HG03159 (cell line): ENCODE data around the gene ARL5C.
"Not testable (repeated sequence)": the region's sequence is repeated elsewhere in the genome, so short reads cannot be mapped to it uniquely, and the experiment has no call there.

Source experiments
- ATAC-seq: cut with Tn5 transposase; IDR thresholded peaks from one replicate; pipeline ENCODE4 v1.9.1; 2021; ENCODE audit warnings: mild to moderate bottlenecking, moderate library complexity; ENCODE audit not compliant: unreplicated experiment

ARL5C gene

GRCh38 chr17:39143552-39144093 lies 22.3 kb downstream of the ARL5C start:
- ATAC-seq = no peak

- ATAC-seq = no peak
Observed at GRCh38 chr17:39141915-39142664, 23.9 kb downstream of the ARL5C start.

- ATAC-seq = no peak
Observed at GRCh38 chr17:39141294-39141693, 24.7 kb downstream of the ARL5C start.

GRCh38 chr17:39139561-39139960 lies 26.4 kb downstream of the ARL5C start:
- ATAC-seq = no peak

GRCh38 chr17:39139161-39139511 lies 26.8 kb downstream of the ARL5C start:
- ATAC-seq = no peak

GRCh38 chr17:39138431-39139160 lies 27.4 kb downstream of the ARL5C start:
- no peak for ATAC-seq

GRCh38 chr17:39134878-39135277 lies 31.1 kb downstream of the ARL5C start:
- no peak for ATAC-seq

- no peak for ATAC-seq
Observed at GRCh38 chr17:39132192-39132610, 33.8 kb downstream of the ARL5C start.

- no peak for ATAC-seq
Observed at GRCh38 chr17:39131616-39132015, 34.3 kb downstream of the ARL5C start.

GRCh38 chr17:39130205-39130604 lies 35.8 kb downstream of the ARL5C start:
- ATAC-seq = no peak

- not testable (repeated sequence) for ATAC-seq
Observed at GRCh38 chr17:39129544-39129943, 36.4 kb downstream of the ARL5C start.

- ATAC-seq = no peak
Observed at GRCh38 chr17:39126436-39126835, 39.5 kb downstream of the ARL5C start.

GRCh38 chr17:39125143-39125875 lies 40.7 kb downstream of the ARL5C start:
- ATAC-seq = no peak

- no peak for ATAC-seq
Observed at GRCh38 chr17:39123627-39124026, 42.3 kb downstream of the ARL5C start.

- no peak for ATAC-seq
Observed at GRCh38 chr17:39122991-39123390, 43.0 kb downstream of the ARL5C start.

- ATAC-seq = not testable (repeated sequence)
Observed at GRCh38 chr17:39121919-39122318, 44.0 kb downstream of the ARL5C start.

- ATAC-seq = peak; percentile 70
Observed at GRCh38 chr17:39118674-39119419, 47.1 kb downstream of the ARL5C start.

GRCh38 chr17:39116224-39116623 lies 49.7 kb downstream of the ARL5C start:
- no peak for ATAC-seq

GRCh38 chr17:39115135-39115534 lies 50.8 kb downstream of the ARL5C start:
- no peak for ATAC-seq

- no peak for ATAC-seq
Observed at GRCh38 chr17:39114723-39115122, 51.2 kb downstream of the ARL5C start.

- no peak for ATAC-seq
Observed at GRCh38 chr17:39113871-39114270, 52.1 kb downstream of the ARL5C start.
